NB4 (cell line): ENCODE measurements around the gene FTO.

ENCODE experiments used
- DNase-seq: peaks from one replicate; pipeline ENCODE4 v3.0.0; 2010; ENCODE audit warnings: low read depth
- H3K4me3 ChIP-seq: one replicate; pipeline ENCODE4 v1.5.1; 2011; ENCODE audit warnings: mild to moderate bottlenecking, low read depth, low read length, moderate library complexity
- CTCF ChIP-seq: IDR thresholded peaks from one replicate; pipeline ENCODE4 v1.5.1; 2012; ENCODE audit warnings: low read depth, low read length
- MAX ChIP-seq: IDR thresholded peaks from 2 replicates; pipeline ENCODE4 v1.6.1; 2011; ENCODE audit warnings: low read depth, low read length
- MYC ChIP-seq: IDR thresholded peaks from 2 replicates; pipeline ENCODE4 v1.6.1; 2011; ENCODE audit warnings: low read depth, low read length
- POLR2A ChIP-seq: IDR thresholded peaks from 2 replicates; pipeline ENCODE4 v1.6.1; 2011; ENCODE audit warnings: mild to moderate bottlenecking; ENCODE audit not compliant: insufficient read length; ENCODE audit errors: extremely low read depth

Gene FTO

GRCh38 chr16:53859995-53860540 is 156.1 kb downstream of the FTO start:
- TF ChIP-seq MAX (no peak), POLR2A (no peak), CTCF (no peak), MYC (no peak)
- DNase-seq, result no peak

GRCh38 chr16:53863861-53864260 is 159.9 kb downstream of the FTO start:
- no peak overlapping the region for H3K4me3 ChIP-seq
- TF ChIP-seq CTCF, result no peak
- TF ChIP-seq POLR2A, result no peak
- TF ChIP-seq MYC, result no peak
- no peak for DNase-seq

More at GRCh38 chr16:53859995-53860540, 156.1 kb downstream of the FTO start:
- H3K4me3 ChIP-seq, result no peak overlapping the region

GRCh38 chr16:53864819-53865493 is 161.0 kb downstream of the FTO start:
- TF ChIP-seq CTCF (no peak), POLR2A (no peak), MAX (no peak), MYC (no peak)
- peak; percentile 25 for DNase-seq
- no peak overlapping the region for H3K4me3 ChIP-seq

GRCh38 chr16:53865494-53865863 is 161.5 kb downstream of the FTO start:
- DNase-seq, result peak; percentile 83
- TF ChIP-seq POLR2A (no peak), CTCF (no peak), MAX (no peak), MYC (no peak)

GRCh38 chr16:53866520-53866919 is 162.6 kb downstream of the FTO start:
- TF ChIP-seq POLR2A, result no peak
- no peak for TF ChIP-seq MYC
- no peak for TF ChIP-seq CTCF
- no peak for TF ChIP-seq MAX
- H3K4me3 ChIP-seq, result no peak overlapping the region
- DNase-seq, result no peak

More at GRCh38 chr16:53865494-53865863, 161.5 kb downstream of the FTO start:
- no peak overlapping the region for H3K4me3 ChIP-seq
